NB4 (cell line): ENCODE results near the gene RNU6-1.

Experiments used
- CTCF ChIP-seq: IDR thresholded peaks from one replicate; pipeline ENCODE4 v1.5.1; 2012; ENCODE audit warnings: low read depth, low read length
- MAX ChIP-seq: IDR thresholded peaks from 2 replicates; pipeline ENCODE4 v1.6.1; 2011; ENCODE audit warnings: low read depth, low read length
- MYC ChIP-seq: IDR thresholded peaks from 2 replicates; pipeline ENCODE4 v1.6.1; 2011; ENCODE audit warnings: low read depth, low read length
- POLR2A ChIP-seq: IDR thresholded peaks from 2 replicates; pipeline ENCODE4 v1.6.1; 2011; ENCODE audit warnings: mild to moderate bottlenecking; ENCODE audit not compliant: insufficient read length; ENCODE audit errors: extremely low read depth

- TF ChIP-seq CTCF (no peak), POLR2A (no peak), MAX (no peak), MYC (no peak)
These were observed 17.1 kb downstream of the RNU6-1 start for GRCh38 chr15:67822537-67823313.
